WTC11 (cell line): Measurements from ENCODE around the gene WFDC1. TPM values are rescaled to one million over a fixed set of nuclear protein-coding genes. Genes with fewer than 3 reads are reported as not detected.

Source experiments
- ATAC-seq: fragments of 200-7000 bp; cut with Tn5 transposase; 2 replicates; pipeline ENCODE4 v1.10.0; 2021; ENCODE audit warnings: mild to moderate bottlenecking, moderate library complexity
- CTCF ChIA-PET: fragments of 300-600 bp; sonication (Branson Sonifier 250); formaldehyde crosslinking; loops from one replicate; lab custom pipeline; 2021; ENCODE audit warnings: antibody characterized with exemption; lab: Charles Lee
- POLR2A ChIA-PET: fragments of 350-600 bp; sonication (Branson Sonifier 250); formaldehyde crosslinking; loops from one replicate; lab custom pipeline; 2021; ENCODE audit warnings: antibody characterized with exemption; lab: Charles Lee
- DNase-seq: peaks from one replicate; pipeline ENCODE4 v3.0.0; 2021; ENCODE audit warnings: low spot score
- H3K27ac Mint-ChIP-seq: 2 replicates; pipeline ENCODE4 v1.8.0; 2021; ENCODE audit warnings: mixed read lengths
- H3K27me3 Mint-ChIP-seq: 2 replicates; pipeline ENCODE4 v1.8.0; 2021; ENCODE audit warnings: low read depth, mild to moderate bottlenecking, moderate library complexity, mixed read lengths
- H3K36me3 Mint-ChIP-seq: 2 replicates; pipeline ENCODE4 v1.8.0; 2021; ENCODE audit warnings: mixed read lengths
- H3K4me1 Mint-ChIP-seq: 2 replicates; pipeline ENCODE4 v1.8.0; 2022; ENCODE audit warnings: mixed read lengths
- H3K4me3 Mint-ChIP-seq: 2 replicates; pipeline ENCODE4 v1.8.0; 2021; ENCODE audit warnings: mild to moderate bottlenecking, moderate library complexity, mixed read lengths
- H3K9me3 Mint-ChIP-seq: 2 replicates; pipeline ENCODE4 v1.8.0; 2021; ENCODE audit warnings: mixed read lengths
- EMX1 ChIP-seq: fragments of 250-450 bp; sonication (Bioruptor Pico); IDR thresholded peaks from 2 replicates; pipeline ENCODE4 v1.8.0; 2021; ENCODE audit warnings: mild to moderate bottlenecking
- ETV6 ChIP-seq: sonication (generic); formaldehyde crosslinking; IDR thresholded peaks from 2 replicates; pipeline ENCODE4 v1.8.1; 2022; ENCODE audit warnings: mild to moderate bottlenecking, missing genetic modification reagents
- FOXK1 ChIP-seq: sonication (generic); formaldehyde crosslinking; IDR thresholded peaks from 2 replicates; pipeline ENCODE4 v1.8.0; 2022; ENCODE audit warnings: mild to moderate bottlenecking, moderate library complexity, missing genetic modification reagents
- MXD4 ChIP-seq: fragments of 250-450 bp; sonication (Bioruptor Pico); IDR thresholded peaks from 2 replicates; pipeline ENCODE4 v1.8.0; 2021; ENCODE audit warnings: mild to moderate bottlenecking, moderate library complexity, borderline replicate concordance
- NR3C1 ChIP-seq: sonication (generic); formaldehyde crosslinking; conservative IDR thresholded peaks from 2 replicates; pipeline ENCODE4 v1.8.1; 2023; ENCODE audit warnings: low read depth, mild to moderate bottlenecking, missing genetic modification reagents
- PRRX2 ChIP-seq: fragments of 250-450 bp; sonication (Bioruptor Pico); IDR thresholded peaks from 2 replicates; pipeline ENCODE4 v1.8.0; 2021; ENCODE audit warnings: mild to moderate bottlenecking
- RELA ChIP-seq: sonication (generic); formaldehyde crosslinking; IDR thresholded peaks from 2 replicates; pipeline ENCODE4 v1.8.1; 2022; ENCODE audit warnings: missing genetic modification reagents, mild to moderate bottlenecking, borderline replicate concordance
- TEAD1 ChIP-seq: sonication (generic); formaldehyde crosslinking; IDR thresholded peaks from 2 replicates; pipeline ENCODE4 v1.8.0; 2022; ENCODE audit warnings: mild to moderate bottlenecking, missing genetic modification reagents
- ZNF232 ChIP-seq: sonication (generic); formaldehyde crosslinking; IDR thresholded peaks from 2 replicates; pipeline ENCODE4 v1.8.0; 2022; ENCODE audit warnings: mild to moderate bottlenecking, missing genetic modification reagents
- ZNF317 ChIP-seq: sonication (generic); formaldehyde crosslinking; IDR thresholded peaks from 2 replicates; pipeline ENCODE4 v1.8.1; 2023; ENCODE audit warnings: low read depth, mild to moderate bottlenecking, moderate library complexity, missing genetic modification reagents, borderline replicate concordance
- ZNF416 ChIP-seq: fragments of 250-450 bp; sonication (Bioruptor Pico); IDR thresholded peaks from 2 replicates; pipeline ENCODE4 v1.9.0; 2021; ENCODE audit warnings: mild to moderate bottlenecking, inconsistent platforms
- ZNF423 ChIP-seq: fragments of 250-450 bp; sonication (Bioruptor Pico); IDR thresholded peaks from 2 replicates; pipeline ENCODE4 v2.1.2; 2022; ENCODE audit warnings: mild to moderate bottlenecking, moderate library complexity
- total RNA-seq: library from RNA; stranded (reverse); gene quantifications from 3 replicates; pipeline ENCODE4 v1.2.3, GENCODE V29; 2021
- TF ChIP-seq, protein P1 (sequence below): sonication (generic); formaldehyde crosslinking; IDR thresholded peaks from 2 replicates; pipeline ENCODE4 v1.8.0; 2022; ENCODE audit warnings: mild to moderate bottlenecking, missing genetic modification reagents
- TF ChIP-seq, protein P2 (sequence below): sonication (generic); formaldehyde crosslinking; conservative IDR thresholded peaks from 2 replicates; pipeline ENCODE4 v1.8.1; 2022; ENCODE audit warnings: mild to moderate bottlenecking, missing genetic modification reagents
- TF ChIP-seq, protein P3 (sequence below): sonication (generic); formaldehyde crosslinking; IDR thresholded peaks from 2 replicates; pipeline ENCODE4 v1.8.1; 2022; ENCODE audit warnings: mild to moderate bottlenecking, moderate library complexity, missing genetic modification reagents
- TF ChIP-seq, protein P4 (sequence below): fragments of 250-450 bp; sonication (Bioruptor Pico); IDR thresholded peaks from 2 replicates; pipeline ENCODE4 v1.9.0; 2021; ENCODE audit warnings: mild to moderate bottlenecking, borderline replicate concordance
- TF ChIP-seq, protein P5 (sequence below): sonication (generic); formaldehyde crosslinking; IDR thresholded peaks from 2 replicates; pipeline ENCODE4 v1.8.1; 2022; ENCODE audit warnings: mild to moderate bottlenecking, missing genetic modification reagents, moderate library complexity, borderline replicate concordance
- TF ChIP-seq, protein P6 (sequence below): sonication (generic); formaldehyde crosslinking; IDR thresholded peaks from 2 replicates; pipeline ENCODE4 v1.8.0; 2023; ENCODE audit warnings: missing genetic modification reagents
- TF ChIP-seq, protein P7 (sequence below): sonication (generic); formaldehyde crosslinking; IDR thresholded peaks from 2 replicates; pipeline ENCODE4 v1.8.0; 2022; ENCODE audit warnings: mild to moderate bottlenecking, missing genetic modification reagents

The WFDC1 gene
- total RNA-seq, 1 experiment from 2014 or later = 0.50 TPM

DNA sequence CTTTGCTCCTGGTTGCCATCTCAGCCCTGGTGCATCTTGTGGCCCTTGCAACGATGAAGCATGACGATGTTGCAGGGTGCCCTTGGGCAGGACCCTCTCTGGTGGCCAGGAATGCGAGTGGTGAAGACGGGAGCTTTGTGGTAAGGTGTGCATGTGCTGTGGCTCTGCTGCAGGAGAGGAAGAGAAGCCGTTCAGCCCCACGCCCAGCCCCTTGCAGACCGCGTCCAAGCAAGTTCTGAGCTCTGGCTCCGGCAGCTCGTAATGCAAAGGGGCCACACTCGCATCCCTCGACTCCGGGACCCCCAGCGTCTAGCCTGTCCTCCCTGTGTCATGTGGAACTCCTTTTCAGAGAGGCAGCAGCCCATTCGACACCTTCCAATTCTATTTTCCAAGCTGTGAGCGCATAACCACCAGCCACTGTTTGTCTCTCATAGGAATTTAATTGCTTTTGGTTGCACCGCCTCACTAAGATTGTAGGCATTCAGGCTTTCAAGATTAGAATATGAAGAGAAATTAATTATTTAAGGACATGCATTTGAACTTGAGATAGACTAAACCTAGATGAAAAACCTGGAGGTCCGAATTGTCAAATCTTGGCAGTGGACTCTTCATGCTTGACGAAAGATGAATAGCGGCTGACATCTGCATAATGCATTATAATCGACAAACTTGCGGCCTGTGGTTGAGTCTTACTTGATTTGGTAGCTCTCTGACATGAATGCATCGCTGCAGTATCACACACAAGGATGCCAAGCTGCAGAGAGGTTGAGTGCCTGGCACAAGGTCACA, 33.7 kb upstream of the WFDC1 start:
- H3K27me3 Mint-ChIP-seq = peaks cover 8% of the 10 kb centered on the region
- TF ChIP-seq, protein P1, sequence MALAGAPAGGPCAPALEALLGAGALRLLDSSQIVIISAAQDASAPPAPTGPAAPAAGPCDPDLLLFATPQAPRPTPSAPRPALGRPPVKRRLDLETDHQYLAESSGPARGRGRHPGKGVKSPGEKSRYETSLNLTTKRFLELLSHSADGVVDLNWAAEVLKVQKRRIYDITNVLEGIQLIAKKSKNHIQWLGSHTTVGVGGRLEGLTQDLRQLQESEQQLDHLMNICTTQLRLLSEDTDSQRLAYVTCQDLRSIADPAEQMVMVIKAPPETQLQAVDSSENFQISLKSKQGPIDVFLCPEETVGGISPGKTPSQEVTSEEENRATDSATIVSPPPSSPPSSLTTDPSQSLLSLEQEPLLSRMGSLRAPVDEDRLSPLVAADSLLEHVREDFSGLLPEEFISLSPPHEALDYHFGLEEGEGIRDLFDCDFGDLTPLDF (CRISPR knock-in tag) = no peak
- TF ChIP-seq PRRX2 (CRISPR knock-in tag) (no peak), ZNF317 (CRISPR knock-in tag) (no peak), TEAD1 (CRISPR knock-in tag) (no peak), ETV6 (CRISPR knock-in tag) (no peak), NR3C1 (no peak), ZNF232 (CRISPR knock-in tag) (no peak), EMX1 (CRISPR knock-in tag) (no peak), MXD4 (CRISPR knock-in tag) (no peak), RELA (CRISPR knock-in tag) (no peak), ZNF423 (CRISPR knock-in tag) (no peak), ZNF416 (no peak), FOXK1 (CRISPR knock-in tag) (no peak)
- TF ChIP-seq, protein P2, sequence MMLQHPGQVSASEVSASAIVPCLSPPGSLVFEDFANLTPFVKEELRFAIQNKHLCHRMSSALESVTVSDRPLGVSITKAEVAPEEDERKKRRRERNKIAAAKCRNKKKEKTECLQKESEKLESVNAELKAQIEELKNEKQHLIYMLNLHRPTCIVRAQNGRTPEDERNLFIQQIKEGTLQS (CRISPR knock-in tag) = no peak
- TF ChIP-seq, protein P3, sequence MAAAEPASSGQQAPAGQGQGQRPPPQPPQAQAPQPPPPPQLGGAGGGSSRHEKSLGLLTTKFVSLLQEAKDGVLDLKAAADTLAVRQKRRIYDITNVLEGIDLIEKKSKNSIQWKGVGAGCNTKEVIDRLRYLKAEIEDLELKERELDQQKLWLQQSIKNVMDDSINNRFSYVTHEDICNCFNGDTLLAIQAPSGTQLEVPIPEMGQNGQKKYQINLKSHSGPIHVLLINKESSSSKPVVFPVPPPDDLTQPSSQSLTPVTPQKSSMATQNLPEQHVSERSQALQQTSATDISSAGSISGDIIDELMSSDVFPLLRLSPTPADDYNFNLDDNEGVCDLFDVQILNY = no peak
- TF ChIP-seq, protein P4, sequence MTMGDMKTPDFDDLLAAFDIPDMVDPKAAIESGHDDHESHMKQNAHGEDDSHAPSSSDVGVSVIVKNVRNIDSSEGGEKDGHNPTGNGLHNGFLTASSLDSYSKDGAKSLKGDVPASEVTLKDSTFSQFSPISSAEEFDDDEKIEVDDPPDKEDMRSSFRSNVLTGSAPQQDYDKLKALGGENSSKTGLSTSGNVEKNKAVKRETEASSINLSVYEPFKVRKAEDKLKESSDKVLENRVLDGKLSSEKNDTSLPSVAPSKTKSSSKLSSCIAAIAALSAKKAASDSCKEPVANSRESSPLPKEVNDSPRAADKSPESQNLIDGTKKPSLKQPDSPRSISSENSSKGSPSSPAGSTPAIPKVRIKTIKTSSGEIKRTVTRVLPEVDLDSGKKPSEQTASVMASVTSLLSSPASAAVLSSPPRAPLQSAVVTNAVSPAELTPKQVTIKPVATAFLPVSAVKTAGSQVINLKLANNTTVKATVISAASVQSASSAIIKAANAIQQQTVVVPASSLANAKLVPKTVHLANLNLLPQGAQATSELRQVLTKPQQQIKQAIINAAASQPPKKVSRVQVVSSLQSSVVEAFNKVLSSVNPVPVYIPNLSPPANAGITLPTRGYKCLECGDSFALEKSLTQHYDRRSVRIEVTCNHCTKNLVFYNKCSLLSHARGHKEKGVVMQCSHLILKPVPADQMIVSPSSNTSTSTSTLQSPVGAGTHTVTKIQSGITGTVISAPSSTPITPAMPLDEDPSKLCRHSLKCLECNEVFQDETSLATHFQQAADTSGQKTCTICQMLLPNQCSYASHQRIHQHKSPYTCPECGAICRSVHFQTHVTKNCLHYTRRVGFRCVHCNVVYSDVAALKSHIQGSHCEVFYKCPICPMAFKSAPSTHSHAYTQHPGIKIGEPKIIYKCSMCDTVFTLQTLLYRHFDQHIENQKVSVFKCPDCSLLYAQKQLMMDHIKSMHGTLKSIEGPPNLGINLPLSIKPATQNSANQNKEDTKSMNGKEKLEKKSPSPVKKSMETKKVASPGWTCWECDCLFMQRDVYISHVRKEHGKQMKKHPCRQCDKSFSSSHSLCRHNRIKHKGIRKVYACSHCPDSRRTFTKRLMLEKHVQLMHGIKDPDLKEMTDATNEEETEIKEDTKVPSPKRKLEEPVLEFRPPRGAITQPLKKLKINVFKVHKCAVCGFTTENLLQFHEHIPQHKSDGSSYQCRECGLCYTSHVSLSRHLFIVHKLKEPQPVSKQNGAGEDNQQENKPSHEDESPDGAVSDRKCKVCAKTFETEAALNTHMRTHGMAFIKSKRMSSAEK (CRISPR knock-in tag) = no peak
- TF ChIP-seq, protein P5, sequence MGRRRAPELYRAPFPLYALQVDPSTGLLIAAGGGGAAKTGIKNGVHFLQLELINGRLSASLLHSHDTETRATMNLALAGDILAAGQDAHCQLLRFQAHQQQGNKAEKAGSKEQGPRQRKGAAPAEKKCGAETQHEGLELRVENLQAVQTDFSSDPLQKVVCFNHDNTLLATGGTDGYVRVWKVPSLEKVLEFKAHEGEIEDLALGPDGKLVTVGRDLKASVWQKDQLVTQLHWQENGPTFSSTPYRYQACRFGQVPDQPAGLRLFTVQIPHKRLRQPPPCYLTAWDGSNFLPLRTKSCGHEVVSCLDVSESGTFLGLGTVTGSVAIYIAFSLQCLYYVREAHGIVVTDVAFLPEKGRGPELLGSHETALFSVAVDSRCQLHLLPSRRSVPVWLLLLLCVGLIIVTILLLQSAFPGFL = no peak
- TF ChIP-seq, protein P6, sequence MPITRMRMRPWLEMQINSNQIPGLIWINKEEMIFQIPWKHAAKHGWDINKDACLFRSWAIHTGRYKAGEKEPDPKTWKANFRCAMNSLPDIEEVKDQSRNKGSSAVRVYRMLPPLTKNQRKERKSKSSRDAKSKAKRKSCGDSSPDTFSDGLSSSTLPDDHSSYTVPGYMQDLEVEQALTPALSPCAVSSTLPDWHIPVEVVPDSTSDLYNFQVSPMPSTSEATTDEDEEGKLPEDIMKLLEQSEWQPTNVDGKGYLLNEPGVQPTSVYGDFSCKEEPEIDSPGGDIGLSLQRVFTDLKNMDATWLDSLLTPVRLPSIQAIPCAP (CRISPR knock-in tag) = no peak
- TF ChIP-seq, protein P7, sequence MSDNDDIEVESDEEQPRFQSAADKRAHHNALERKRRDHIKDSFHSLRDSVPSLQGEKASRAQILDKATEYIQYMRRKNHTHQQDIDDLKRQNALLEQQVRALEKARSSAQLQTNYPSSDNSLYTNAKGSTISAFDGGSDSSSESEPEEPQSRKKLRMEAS (CRISPR knock-in tag) = no peak
- no peaks in the 10 kb centered on the region for H3K4me1 Mint-ChIP-seq
- ChIA-PET CTCF (interaction anchor here (1.5 to 1.6 kb wide), 2 partner anchors 16 to 74 kb away, joined by 3 read pairs; no protein-coding TSS in a partner anchor), POLR2A (no interaction called here)
- H3K36me3 Mint-ChIP-seq = no peaks in the 10 kb centered on the region
- no peak overlapping the region for H3K27ac Mint-ChIP-seq
- ATAC-seq (no peak), DNase-seq (no peak)
- H3K4me3 Mint-ChIP-seq = no peak overlapping the region
- peaks cover 22% of the 10 kb centered on the region for H3K9me3 Mint-ChIP-seq
